IPS DF 4.7 (cell line): Measurements from ENCODE around the gene HPSE2.

Experiments
- DNase-seq: peaks from one replicate; pipeline ENCODE4 v3.0.0-alpha.2; 2013; ENCODE audit warnings: low spot score; ENCODE audit errors: extremely low read depth

The HPSE2 gene

GRCh38 chr10:98418665-98419468 lies 816.8 kb downstream of the HPSE2 start:
- DNase-seq = no peak

- no peak for DNase-seq
Observed at GRCh38 chr10:98417973-98418664, 817.5 kb downstream of the HPSE2 start.

GRCh38 chr10:98417481-98417959 lies 818.1 kb downstream of the HPSE2 start:
- DNase-seq = no peak

GRCh38 chr10:98416606-98417388 lies 818.9 kb downstream of the HPSE2 start:
- DNase-seq = no peak

GRCh38 chr10:98415731-98416119 lies 819.9 kb downstream of the HPSE2 start:
- DNase-seq = no peak

- DNase-seq = peak; percentile 62
Observed at GRCh38 chr10:98414932-98415730, 820.5 kb downstream of the HPSE2 start, which contains the start of gene PYROXD2. Gene PYROXD2 (minus strand): TSS chr10:98415182. CDS start chr10:98415135, 47 bp downstream.

GRCh38 chr10:98414578-98414931 lies 821.1 kb downstream of the HPSE2 start:
- DNase-seq = no peak

- DNase-seq = no peak
Observed at GRCh38 chr10:98411768-98412167, 823.9 kb downstream of the HPSE2 start.

GRCh38 chr10:98411166-98411565 lies 824.5 kb downstream of the HPSE2 start:
- DNase-seq = no peak

GRCh38 chr10:98410759-98411158 lies 824.9 kb downstream of the HPSE2 start:
- no peak for DNase-seq

- DNase-seq = no peak
Observed at GRCh38 chr10:98410135-98410743, 825.4 kb downstream of the HPSE2 start.

- no peak for DNase-seq
Observed at GRCh38 chr10:98408799-98409198, 826.9 kb downstream of the HPSE2 start.

GRCh38 chr10:98407744-98408241 lies 827.9 kb downstream of the HPSE2 start:
- DNase-seq = no peak
